GM19328 (cell line): ENCODE measurements around the gene LARP4B.
A peak's percentile ranks its signal among the peaks of the same experiment; 100 is the strongest.
"Not testable (repeated sequence)": the region's sequence is repeated elsewhere in the genome, so short reads cannot be mapped to it uniquely, and the experiment has no call there.

Experiments used
- ATAC-seq: cut with Tn5 transposase; IDR thresholded peaks from one replicate; pipeline ENCODE4 v1.9.1; 2021; ENCODE audit warnings: mild to moderate bottlenecking, moderate library complexity; ENCODE audit not compliant: unreplicated experiment

The LARP4B gene

GRCh38 chr10:958856-959255, 27.4 kb upstream of the LARP4B start:
- no peak for ATAC-seq

- ATAC-seq: no peak
Observed at GRCh38 chr10:958106-958505, 26.6 kb upstream of the LARP4B start.

DNA sequence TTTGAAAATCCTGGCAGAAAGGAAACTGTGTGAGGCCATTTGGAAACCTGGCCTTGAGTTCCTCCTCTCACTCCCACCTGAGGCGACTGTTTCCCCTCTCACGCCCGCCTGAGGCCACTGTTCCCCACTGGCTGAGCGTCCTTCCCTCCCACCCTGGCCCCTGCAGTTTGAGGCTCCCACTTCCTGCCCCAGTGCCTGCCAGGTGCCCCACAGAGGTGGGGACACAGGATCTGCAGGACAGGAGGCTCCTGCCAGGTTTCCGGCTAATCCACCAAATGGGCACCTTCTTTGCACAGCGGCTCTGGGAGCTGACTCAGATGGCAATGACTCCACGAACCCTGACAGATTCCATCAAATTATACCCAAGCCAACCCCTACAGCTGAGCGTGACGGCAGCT, 24.3 kb upstream of the LARP4B start:
- ATAC-seq: no peak

- no peak for ATAC-seq
Observed at GRCh38 chr10:955127-955819, 23.8 kb upstream of the LARP4B start.

DNA sequence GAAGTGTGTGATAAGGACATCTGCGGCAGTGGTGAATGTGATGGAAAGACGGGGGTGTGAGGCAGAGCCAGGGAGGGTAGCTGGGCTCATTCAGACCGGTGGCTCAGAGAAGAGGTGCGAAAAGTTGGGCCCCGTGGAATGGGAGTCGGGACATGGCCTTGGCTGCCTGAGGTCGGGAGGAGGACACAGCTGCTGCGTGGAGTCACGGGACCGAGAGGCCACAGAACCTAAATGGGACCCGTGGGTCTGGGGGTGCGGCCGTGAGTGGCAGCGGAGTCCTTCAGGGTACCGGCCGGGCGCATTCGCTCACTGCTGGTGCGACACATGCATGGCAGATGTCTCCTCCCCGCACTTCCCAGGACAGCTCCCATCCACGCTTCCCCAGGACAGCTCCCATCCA, 22.9 kb upstream of the LARP4B start:
- ATAC-seq: no peak

- no peak for ATAC-seq
Observed at GRCh38 chr10:953836-954235, 22.3 kb upstream of the LARP4B start.

- ATAC-seq: no peak
Observed at GRCh38 chr10:949446-949845, 17.9 kb upstream of the LARP4B start.

GRCh38 chr10:948347-948746, 16.8 kb upstream of the LARP4B start:
- ATAC-seq: no peak

DNA sequence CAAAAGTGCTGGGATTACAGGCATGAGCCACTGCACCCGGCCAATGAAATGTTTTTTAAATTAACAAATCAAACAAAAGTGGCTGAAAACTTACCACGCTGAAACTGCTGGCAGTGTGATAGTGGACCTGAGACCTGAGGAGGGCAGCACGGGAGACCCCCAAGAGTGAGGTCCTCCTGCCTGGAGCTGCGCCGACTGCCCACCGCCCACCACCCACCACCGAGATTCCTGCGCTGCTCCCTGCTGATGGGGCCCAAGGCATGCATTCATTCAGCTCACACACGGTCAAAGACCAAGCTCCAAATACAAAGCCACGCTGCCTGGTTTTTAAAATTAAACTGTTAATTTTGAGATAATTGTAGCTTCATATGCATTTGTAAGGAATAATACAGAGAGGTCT, 16.4 kb upstream of the LARP4B start:
- ATAC-seq: no peak

DNA sequence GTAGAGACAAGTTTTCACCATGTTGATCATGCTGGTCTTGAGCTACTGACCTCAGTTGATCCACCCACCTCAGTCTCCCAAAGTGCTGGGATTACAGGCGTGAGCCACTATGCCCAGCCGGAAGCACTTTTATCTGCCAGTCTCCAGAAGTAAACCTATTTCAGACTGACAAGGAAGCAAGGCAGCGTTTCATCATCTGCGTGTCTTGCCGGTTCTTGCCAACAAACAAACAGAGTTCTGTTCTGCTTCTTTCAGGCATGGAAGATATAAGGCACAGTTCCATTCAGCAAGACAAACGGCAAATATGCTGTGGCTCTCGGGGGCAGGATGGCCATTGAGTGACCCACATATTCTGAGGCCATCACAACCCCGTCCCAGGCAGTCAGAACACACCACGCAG, 15.5 kb upstream of the LARP4B start:
- ATAC-seq: no peak

- ATAC-seq: no peak
Observed at GRCh38 chr10:945778-946177, 14.3 kb upstream of the LARP4B start.

DNA sequence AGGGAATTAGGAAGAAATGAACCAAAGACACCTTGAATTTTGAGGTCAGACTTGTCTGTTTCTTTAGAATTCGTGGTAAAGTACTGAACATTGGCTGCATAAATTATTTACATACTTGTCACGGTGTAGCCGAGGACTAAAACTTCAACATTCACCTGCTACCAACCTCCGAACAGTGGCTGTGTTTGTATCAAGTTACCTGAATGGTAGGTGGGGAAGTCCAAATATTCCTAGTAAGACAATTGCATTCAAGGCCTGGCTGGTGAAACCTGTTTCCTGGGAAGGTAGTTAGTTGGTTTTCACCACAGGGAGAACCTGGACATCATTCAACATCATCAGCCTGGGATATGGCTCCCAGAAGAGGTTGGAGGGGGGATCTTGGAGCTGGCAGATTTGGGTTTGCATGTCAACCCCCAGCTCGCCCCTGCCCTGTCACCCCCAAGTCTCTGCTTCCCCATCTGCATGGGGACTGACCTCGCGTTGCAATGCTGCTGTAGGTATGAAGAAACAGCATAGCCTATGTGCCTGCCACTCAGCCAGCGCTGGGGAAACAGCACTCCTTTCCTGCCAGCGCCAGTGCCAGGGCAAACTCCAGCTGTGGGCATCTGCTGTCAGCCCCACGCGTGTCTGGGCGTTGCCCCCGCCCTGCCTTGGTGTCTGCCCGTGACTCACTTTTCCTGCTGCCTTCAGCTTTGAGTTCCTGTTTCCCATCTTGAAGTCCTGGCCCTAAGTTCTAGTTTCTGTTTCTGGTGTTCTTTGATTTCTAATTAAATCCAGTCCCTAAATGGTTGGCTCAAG, 12.7 kb upstream of the LARP4B start:
- peak; percentile 38 for ATAC-seq

DNA sequence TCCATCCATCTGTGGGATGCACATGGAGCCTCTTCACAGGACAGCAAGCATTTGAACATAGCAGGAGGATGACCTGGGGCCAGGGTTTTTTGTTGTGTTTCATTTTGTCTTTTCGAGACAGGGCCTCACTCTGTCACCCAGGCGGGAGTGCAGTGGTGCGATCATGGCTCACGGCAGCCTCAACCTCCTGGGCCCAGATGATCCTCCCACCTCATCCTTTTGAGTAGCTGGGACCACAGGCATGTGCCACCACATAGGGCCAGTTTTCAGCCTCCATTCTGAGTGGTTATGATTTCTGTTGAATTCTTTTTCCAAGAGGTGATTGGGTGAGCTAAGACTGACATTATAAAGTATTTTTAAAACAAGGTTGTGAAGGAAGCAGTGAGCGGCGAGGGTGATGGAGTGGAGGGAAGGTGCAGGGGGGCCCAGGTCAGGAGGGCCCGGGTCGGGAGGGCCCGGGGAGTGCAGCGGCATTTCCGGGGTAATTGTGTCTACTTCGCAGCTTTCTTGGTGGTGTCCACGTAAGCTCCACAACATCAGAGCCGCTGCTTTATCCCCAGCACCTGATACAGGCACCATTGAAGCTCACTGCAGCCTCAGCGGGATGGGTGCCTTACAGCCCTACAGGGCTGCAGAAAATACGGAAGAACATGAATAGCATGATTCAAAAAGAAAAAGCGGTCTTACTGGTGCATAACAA, 12.0 kb upstream of the LARP4B start:
- peak; percentile 45 for ATAC-seq

DNA sequence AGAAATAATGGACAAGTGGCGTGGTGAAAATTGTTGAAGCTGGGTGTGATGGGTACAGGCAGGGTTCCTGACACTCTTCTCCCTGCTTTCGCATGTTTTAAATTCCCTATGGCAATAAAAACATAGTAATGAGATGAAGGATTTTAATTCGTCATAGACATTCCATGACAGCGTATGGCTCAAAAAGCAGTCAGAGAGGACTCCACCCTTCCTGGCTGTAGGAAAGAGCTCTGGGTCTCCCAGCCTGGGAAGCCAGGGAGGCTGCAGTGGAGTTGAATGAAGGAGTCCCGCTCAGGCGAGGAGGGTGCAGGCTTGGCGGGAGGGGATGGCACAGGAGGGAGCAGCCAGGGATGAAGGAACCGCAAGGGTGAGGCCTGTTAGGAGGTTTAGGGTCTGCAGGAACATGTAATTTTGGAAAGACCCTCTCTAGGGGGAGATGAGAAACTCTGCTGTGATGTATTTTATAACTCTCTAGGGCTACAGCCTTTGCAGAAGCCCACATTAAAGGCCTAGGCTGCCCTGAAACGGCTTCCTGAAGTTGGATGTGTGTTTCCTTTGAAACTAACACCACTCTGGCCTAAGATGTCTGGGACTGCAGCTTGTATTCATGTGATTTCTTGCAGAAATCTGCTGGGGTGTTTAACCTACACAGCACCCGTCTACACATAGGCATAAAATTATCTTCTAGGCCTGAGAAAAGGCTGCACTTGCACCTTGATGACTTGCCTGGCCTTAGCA, 7.6 kb upstream of the LARP4B start:
- ATAC-seq: no peak

DNA sequence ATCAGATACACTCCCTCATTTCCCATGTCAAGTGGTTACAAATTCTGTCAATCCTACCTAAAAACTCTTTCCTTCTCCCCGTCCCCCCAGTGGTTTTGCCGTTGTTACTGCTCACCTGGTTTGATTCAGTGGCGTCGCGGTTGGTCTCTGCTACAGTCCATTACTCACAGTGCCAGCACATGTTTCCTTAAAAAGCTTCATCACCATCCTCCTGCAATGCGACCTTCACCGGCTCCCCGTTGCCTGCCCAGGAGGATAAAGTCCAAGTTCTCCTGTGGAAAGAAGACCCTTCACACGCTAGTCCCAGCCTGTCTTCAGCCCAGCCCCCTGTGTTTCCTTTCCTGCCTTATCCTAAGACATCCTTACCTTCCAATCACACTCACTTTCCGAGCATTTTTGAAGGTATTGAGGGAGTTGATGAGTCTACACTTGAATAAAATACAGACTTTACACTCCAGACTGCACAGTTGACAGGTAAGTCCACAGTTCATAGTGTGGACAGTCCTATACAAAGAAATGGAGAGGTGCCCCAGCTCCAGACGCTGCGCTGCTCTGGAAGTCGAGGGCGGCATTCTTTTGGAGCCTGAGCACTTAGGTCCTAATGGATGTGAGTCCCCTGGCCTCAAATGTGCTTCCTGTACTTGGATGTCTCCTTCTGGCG, 3.4 kb upstream of the LARP4B start:
- no peak for ATAC-seq

DNA sequence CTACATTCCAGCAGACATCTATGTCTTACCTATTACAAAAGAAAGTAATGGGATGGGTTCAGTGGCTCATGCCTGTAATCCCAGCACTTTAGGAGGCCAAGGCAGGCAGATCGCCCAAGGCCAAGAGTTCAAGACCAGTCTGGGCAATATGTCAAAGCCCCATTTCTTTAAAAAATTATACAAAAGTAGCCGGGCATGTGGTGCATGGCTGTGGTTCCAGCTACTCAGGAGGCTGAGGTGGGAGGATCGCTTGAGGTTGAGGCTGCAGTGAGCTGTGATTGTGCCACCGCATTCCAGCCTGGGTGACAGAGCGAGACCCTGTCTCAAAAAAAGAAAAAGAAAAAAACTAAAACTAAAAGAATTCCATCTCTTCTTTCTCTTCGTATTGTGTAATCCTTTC, 2.7 kb upstream of the LARP4B start:
- not testable (repeated sequence) for ATAC-seq

DNA sequence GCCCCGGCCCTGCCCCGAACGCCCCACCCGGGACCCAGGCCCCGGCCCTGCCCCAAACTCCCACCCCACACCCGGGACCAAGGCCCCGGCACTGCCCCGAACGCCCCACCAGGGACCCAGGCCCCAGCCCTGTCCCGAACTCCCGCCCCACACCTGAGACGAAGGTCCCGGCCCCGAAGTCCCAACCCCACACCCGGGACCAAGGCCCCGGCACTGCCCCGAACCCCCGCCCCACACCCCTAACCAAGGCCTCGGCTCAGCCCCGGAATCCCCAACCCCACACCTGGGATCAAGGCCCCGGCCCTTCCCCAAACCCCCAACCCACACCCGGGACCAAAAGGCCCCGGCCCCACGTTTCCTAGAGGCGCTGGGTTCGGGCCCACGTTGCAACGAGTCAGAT, 1.1 kb upstream of the LARP4B start:
- no peak for ATAC-seq

- ATAC-seq: no peak
Observed at GRCh38 chr10:930625-931325, 730 bp downstream of the LARP4B start.

DNA sequence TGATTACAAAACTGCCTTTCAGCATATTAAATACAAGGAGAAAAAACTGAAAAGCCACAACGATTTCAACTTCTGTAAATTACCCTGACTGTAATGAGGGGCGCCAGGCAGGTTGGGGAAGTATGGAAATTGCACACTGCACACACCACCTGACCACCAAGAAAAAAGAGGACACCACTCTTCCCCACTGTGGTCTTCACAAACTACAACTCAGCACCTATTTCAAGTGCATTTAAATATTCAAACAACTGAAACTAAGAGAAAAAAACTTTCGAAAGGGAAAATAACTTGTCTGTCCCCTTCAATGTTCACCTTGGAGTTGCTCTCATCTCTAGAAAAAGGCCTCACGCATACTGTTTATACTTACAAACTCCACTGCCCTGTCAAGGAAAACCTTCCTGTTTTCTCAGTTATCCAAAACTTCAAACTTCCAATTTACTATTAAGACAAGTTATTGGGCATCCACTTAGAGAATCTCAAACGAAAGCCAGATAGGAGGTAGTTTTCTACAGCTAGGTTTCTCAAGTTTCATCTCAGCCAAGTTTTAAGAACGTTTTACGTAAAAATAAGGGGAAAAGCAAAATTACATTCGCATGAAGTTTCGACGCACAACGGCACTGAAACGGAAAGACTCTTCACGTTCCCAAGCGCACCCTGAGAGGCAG, 1.4 kb downstream of the LARP4B start:
- ATAC-seq: no peak

GRCh38 chr10:927131-927530, 4.4 kb downstream of the LARP4B start:
- no peak for ATAC-seq
